ENCODE data around the gene MX2.
"Not testable (repeated sequence)": the region's sequence is repeated elsewhere in the genome, so short reads cannot be mapped to it uniquely, and the experiment has no call there.

Gene MX2

GRCh38 chr21:41350436-41351155 is 11.2 kb upstream of the MX2 start:
- no peak for DNase-seq (ENCODE audit: low read depth)
- H3K4me3 ChIP-seq (ENCODE audit: low read length): no peak overlapping the region
- TF ChIP-seq CTCF (conservative IDR thresholded peaks at IDR 0.05; ENCODE audit: low read depth, low read length): no peak

GRCh38 chr21:41357546-41357945 is 4.3 kb upstream of the MX2 start:
- no peak overlapping the region for H3K4me3 ChIP-seq (ENCODE audit: low read length)
- DNase-seq (ENCODE audit: low read depth): no peak
- no peak for TF ChIP-seq CTCF (conservative IDR thresholded peaks at IDR 0.05; ENCODE audit: low read depth, low read length)

- no peak for TF ChIP-seq CTCF (conservative IDR thresholded peaks at IDR 0.05; ENCODE audit: low read depth, low read length)
- H3K4me3 ChIP-seq (ENCODE audit: low read length): no peak overlapping the region
- no peak for DNase-seq (ENCODE audit: low read depth)
Measured at GRCh38 chr21:41358193-41359166, 3.3 kb upstream of the MX2 start.

GRCh38 chr21:41359286-41359685 is 2.5 kb upstream of the MX2 start:
- DNase-seq (ENCODE audit: low read depth): no peak
- no peak for TF ChIP-seq CTCF (conservative IDR thresholded peaks at IDR 0.05; ENCODE audit: low read depth, low read length)
- no peak overlapping the region for H3K4me3 ChIP-seq (ENCODE audit: low read length)

- not testable (repeated sequence) for DNase-seq (ENCODE audit: low read depth); H3K4me3 ChIP-seq (ENCODE audit: low read length)
Measured at GRCh38 chr21:41359754-41360071, 2.1 kb upstream of the MX2 start.

GRCh38 chr21:41360072-41360821 is 1.6 kb upstream of the MX2 start:
- H3K4me3 ChIP-seq (ENCODE audit: low read length): no peak overlapping the region
- no peak for DNase-seq (ENCODE audit: low read depth)
- TF ChIP-seq CTCF (conservative IDR thresholded peaks at IDR 0.05; ENCODE audit: low read depth, low read length): peak; percentile 35

GRCh38 chr21:41361053-41361785 is 608 bp upstream of the MX2 start:
- H3K4me3 ChIP-seq (ENCODE audit: low read length): no peak overlapping the region
- no peak for TF ChIP-seq CTCF (conservative IDR thresholded peaks at IDR 0.05; ENCODE audit: low read depth, low read length)
- no peak for DNase-seq (ENCODE audit: low read depth)

All from retinal pigment epithelial cell (primary cell).